RWPE2 (cell line): ENCODE data around the gene ADH5.
"Not testable (repeated sequence)": the region's sequence is repeated elsewhere in the genome, so short reads cannot be mapped to it uniquely, and the experiment has no call there.

Experiments
- ATAC-seq: fragments of 200-7000 bp; cut with Tn5 transposase; 3 replicates; pipeline ENCODE4 v1.9.1; 2021; ENCODE audit warnings: low read depth
- DNase-seq: peaks from one replicate; pipeline ENCODE4 v3.0.0-alpha.2; 2020; ENCODE audit warnings: low spot score
- H3K27ac ChIP-seq: fragments of 450-650 bp; 2 replicates; pipeline ENCODE4 v1.5.1; 2017; ENCODE audit warnings: mild to moderate bottlenecking; ENCODE audit not compliant: poor library complexity, severe bottlenecking
- H3K27me3 ChIP-seq: fragments of 250-450 bp; sonication (Bioruptor Pico); 2 replicates; pipeline ENCODE4 v1.5.1; 2021; ENCODE audit warnings: mild to moderate bottlenecking, moderate library complexity; ENCODE audit not compliant: insufficient read depth, poor library complexity, severe bottlenecking
- H3K36me3 ChIP-seq: fragments of 250-450 bp; sonication (Bioruptor Pico); 2 replicates; pipeline ENCODE4 v1.5.1; 2020; ENCODE audit warnings: low read depth, mild to moderate bottlenecking, moderate library complexity
- H3K4me1 ChIP-seq: fragments of 250-450 bp; sonication (Bioruptor Pico); 2 replicates; pipeline ENCODE4 v1.5.1; 2021; ENCODE audit warnings: mild to moderate bottlenecking, moderate library complexity; ENCODE audit not compliant: insufficient read depth, poor library complexity, severe bottlenecking
- H3K4me3 ChIP-seq: fragments of 250-450 bp; sonication (Bioruptor Pico); 2 replicates; pipeline ENCODE4 v1.5.1; 2021; ENCODE audit warnings: mild to moderate bottlenecking, moderate library complexity; ENCODE audit not compliant: severe bottlenecking
- H3K9me3 ChIP-seq: fragments of 250-450 bp; sonication (Bioruptor Pico); 2 replicates; pipeline ENCODE4 v1.5.1; 2021; ENCODE audit warnings: mild to moderate bottlenecking, moderate library complexity; ENCODE audit not compliant: severe bottlenecking
- CTCF ChIP-seq: fragments of 450-650 bp; IDR thresholded peaks from one replicate; pipeline ENCODE4 v1.5.1; 2017; ENCODE audit warnings: mild to moderate bottlenecking, moderate library complexity; ENCODE audit not compliant: poor library complexity, severe bottlenecking

Gene ADH5

GRCh38 chr4:99099311-99099710, 10.7 kb upstream of the ADH5 start:
- H3K9me3 ChIP-seq: no peaks in the 10 kb centered on the region
- no peaks in the 10 kb centered on the region for H3K27me3 ChIP-seq
- no peaks in the 10 kb centered on the region for H3K4me1 ChIP-seq
- DNase-seq: no peak
- H3K36me3 ChIP-seq: no peaks in the 10 kb centered on the region
- no peak for ATAC-seq
- no peak for TF ChIP-seq CTCF
- H3K4me3 ChIP-seq: no peak overlapping the region
- H3K27ac ChIP-seq: no peak overlapping the region

- DNase-seq, ATAC-seq, H3K4me3 ChIP-seq, H3K27me3 ChIP-seq, H3K9me3 ChIP-seq, H3K36me3 ChIP-seq: not testable (repeated sequence)
- Histone ChIP-seq H3K27ac (peak overlapping the region; percentile 78), H3K4me1 (peaks cover 25% of the 10 kb centered on the region)
Observed at GRCh38 chr4:99091841-99092240, 3.3 kb upstream of the ADH5 start.

- H3K9me3 ChIP-seq: peaks cover 3% of the 10 kb centered on the region
- no peaks in the 10 kb centered on the region for H3K27me3 ChIP-seq
- H3K4me3 ChIP-seq: no peak overlapping the region
- no peak for TF ChIP-seq CTCF
- ATAC-seq (no peak), DNase-seq (no peak)
- H3K27ac ChIP-seq: peak overlapping the region; percentile 78
- peaks cover 25% of the 10 kb centered on the region for H3K4me1 ChIP-seq
- H3K36me3 ChIP-seq: peaks cover 4% of the 10 kb centered on the region
Observed at GRCh38 chr4:99091216-99091575, 2.6 kb upstream of the ADH5 start.

- H3K27ac ChIP-seq: peak overlapping the region; percentile 78
- peaks cover 5% of the 10 kb centered on the region for H3K36me3 ChIP-seq
- H3K9me3 ChIP-seq: peaks cover 3% of the 10 kb centered on the region
- H3K4me1 ChIP-seq: peaks cover 25% of the 10 kb centered on the region
- no peak for DNase-seq
- peak overlapping the region; percentile 48 for H3K4me3 ChIP-seq
- TF ChIP-seq CTCF: no peak
- no peak for ATAC-seq
- H3K27me3 ChIP-seq: no peaks in the 10 kb centered on the region
Observed at GRCh38 chr4:99090481-99091215, 2.1 kb upstream of the ADH5 start.

GRCh38 chr4:99088023-99088449, 552 bp downstream of the ADH5 start:
- ATAC-seq (peak; percentile 47), DNase-seq (no peak)
- H3K4me3 ChIP-seq: peak overlapping the region; percentile 48
- H3K4me1 ChIP-seq: peaks cover 25% of the 10 kb centered on the region
- TF ChIP-seq CTCF: no peak
- peaks cover 31% of the 10 kb centered on the region for H3K36me3 ChIP-seq
- no peaks in the 10 kb centered on the region for H3K27me3 ChIP-seq
- peak overlapping the region; percentile 78 for H3K27ac ChIP-seq
- peaks cover 3% of the 10 kb centered on the region for H3K9me3 ChIP-seq
